ENCODE measurements around the gene CNKSR3.

GRCh38 chr6:154433477-154434241 is 76.8 kb downstream of the CNKSR3 start:
- no peak for TF ChIP-seq RAD21 (IDR thresholded peaks at IDR 0.05; ENCODE audit: low read depth)
- TF ChIP-seq TCF12 (IDR thresholded peaks at IDR 0.05; ENCODE audit: low read depth): no peak
- TF ChIP-seq REST (IDR thresholded peaks at IDR 0.05; ENCODE audit: low read depth): no peak
- no peak for TF ChIP-seq NFIC (IDR thresholded peaks at IDR 0.05)
- TF ChIP-seq FOXM1 (IDR thresholded peaks at IDR 0.05; ENCODE audit: borderline replicate concordance, low read depth): no peak
- no peak for TF ChIP-seq EP300 (IDR thresholded peaks at IDR 0.05; ENCODE audit: borderline replicate concordance)
- no peak for TF ChIP-seq MAX (IDR thresholded peaks at IDR 0.05)
- TF ChIP-seq TAF1 (IDR thresholded peaks at IDR 0.05; ENCODE audit: low read depth): no peak
- TF ChIP-seq EGR1 (IDR thresholded peaks at IDR 0.05): no peak
